ENCODE data around the gene PHF23.

The PHF23 gene

DNA sequence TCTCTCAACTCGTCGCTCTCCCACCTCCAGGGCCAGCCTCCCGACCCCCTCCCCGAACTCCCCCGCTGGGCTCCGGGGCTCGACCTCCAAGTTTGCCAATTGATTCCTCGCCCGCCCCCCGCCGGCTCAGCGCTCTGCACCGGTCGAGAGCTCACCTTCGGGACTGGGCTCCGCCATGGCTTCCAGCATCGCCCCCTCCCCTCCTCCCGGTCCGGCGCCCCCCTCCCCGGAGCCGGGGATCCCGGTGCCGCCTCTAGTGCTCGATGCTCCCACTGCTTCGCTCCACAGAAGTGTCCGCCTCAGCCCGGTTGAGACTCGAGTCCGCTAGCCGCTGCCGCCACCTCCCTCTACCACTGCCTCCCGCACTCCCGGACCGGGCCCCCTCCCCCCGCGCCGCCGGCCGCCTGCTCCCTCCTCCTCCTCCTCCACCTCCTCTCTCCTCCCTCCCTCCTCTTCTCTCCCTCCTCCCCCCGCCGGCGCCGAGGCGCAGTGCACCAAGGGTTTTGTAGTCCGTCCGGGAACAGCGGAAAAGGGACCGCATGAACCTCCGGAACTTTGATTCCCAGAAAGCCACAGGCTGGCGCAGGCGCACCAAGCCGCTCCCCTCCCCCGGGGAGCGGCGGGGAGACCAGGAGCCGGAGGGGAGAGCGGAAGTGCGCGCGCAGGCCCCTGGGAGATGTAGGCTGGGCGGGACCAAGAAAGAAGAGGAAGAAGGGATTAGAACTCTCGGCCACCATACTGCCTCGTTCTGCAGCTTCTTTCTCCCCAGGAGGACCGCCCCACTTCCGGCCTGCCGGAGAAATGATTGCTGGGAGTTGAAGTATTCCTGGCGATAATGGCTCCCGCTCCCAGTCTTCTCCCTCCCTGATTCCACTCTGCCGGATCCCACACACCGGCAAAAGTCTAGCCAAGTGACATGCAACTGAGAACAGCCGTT, at the start of gene PHF23:
PHF23 (minus strand) TSS at position 367 of the 937 bp plus-strand sequence; CDS start at position 189, 178 bp downstream.
- peak; percentile 97 to 98 for DNase-seq (ENCODE audit: low read depth in 2 of 2)

DNA sequence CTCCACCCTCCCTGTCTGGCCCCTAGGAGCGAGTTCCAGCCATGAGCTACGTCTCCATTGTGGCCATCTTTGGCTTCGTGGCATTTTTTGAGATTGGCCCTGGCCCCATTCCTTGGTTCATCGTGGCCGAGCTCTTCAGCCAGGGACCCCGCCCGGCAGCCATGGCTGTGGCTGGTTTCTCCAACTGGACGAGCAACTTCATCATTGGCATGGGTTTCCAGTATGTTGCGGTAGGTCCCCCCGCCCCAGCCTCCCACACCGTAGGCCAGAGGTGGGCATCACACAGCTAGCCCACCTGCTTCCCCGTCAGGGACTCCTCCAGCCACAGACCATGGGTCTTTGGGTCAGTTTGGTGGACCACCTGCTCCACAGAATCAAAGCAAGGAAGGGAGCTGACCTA, 46.4 kb upstream of the PHF23 start:
- DNase-seq (ENCODE audit: low read depth in 2 of 2): no peak

DNA sequence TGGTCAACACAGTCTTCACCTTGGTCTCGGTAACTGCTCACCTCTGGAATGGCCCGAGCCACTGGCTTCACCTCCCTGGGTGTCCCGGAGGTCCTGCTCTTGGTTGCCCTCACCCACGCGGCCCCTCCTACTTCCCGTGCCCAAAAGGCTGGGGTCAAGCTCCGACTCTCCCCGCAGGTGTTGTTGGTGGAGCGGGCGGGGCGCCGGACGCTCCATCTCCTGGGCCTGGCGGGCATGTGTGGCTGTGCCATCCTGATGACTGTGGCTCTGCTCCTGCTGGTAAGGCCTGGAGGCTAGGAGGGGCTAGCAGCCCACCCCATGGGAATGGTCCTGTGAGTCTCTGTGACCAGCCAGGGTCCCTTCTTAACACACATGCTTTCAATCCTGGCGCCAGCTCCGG, 45.7 kb upstream of the PHF23 start:
- DNase-seq (ENCODE audit: low read depth in 2 of 2): no peak

DNA sequence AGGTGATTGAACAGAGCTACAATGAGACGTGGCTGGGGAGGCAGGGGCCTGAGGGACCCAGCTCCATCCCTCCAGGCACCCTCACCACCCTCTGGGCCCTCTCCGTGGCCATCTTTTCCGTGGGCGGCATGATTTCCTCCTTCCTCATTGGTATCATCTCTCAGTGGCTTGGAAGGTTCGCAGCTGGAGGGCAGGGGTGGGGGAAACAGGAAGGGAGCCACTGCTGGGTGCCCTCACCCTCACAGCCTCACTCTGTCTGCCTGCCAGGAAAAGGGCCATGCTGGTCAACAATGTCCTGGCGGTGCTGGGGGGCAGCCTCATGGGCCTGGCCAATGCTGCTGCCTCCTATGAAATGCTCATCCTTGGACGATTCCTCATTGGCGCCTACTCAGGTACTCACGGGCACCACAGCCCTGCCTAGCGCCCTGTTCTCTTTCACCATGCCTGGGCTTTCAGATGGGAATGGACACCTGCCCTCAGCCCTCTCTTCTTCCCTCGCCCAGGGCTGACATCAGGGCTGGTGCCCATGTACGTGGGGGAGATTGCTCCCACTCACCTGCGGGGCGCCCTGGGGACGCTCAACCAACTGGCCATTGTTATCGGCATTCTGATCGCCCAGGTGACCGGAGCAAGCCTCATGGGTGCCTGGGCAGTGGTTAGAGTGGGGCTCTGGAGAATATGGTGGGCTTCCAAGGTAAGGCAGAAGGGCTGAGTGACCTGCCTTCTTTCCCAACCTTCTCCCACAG, 44.4 kb upstream of the PHF23 start:
- DNase-seq (ENCODE audit: low read depth in 2 of 2): no peak

GRCh38 chr17:7282752-7283321, 43.6 kb upstream of the PHF23 start:
- DNase-seq (ENCODE audit: low read depth in 2 of 2): no peak

- DNase-seq (ENCODE audit: low read depth in 2 of 2): no peak
Measured at GRCh38 chr17:7281953-7282751, 42.9 kb upstream of the PHF23 start.

DNA sequence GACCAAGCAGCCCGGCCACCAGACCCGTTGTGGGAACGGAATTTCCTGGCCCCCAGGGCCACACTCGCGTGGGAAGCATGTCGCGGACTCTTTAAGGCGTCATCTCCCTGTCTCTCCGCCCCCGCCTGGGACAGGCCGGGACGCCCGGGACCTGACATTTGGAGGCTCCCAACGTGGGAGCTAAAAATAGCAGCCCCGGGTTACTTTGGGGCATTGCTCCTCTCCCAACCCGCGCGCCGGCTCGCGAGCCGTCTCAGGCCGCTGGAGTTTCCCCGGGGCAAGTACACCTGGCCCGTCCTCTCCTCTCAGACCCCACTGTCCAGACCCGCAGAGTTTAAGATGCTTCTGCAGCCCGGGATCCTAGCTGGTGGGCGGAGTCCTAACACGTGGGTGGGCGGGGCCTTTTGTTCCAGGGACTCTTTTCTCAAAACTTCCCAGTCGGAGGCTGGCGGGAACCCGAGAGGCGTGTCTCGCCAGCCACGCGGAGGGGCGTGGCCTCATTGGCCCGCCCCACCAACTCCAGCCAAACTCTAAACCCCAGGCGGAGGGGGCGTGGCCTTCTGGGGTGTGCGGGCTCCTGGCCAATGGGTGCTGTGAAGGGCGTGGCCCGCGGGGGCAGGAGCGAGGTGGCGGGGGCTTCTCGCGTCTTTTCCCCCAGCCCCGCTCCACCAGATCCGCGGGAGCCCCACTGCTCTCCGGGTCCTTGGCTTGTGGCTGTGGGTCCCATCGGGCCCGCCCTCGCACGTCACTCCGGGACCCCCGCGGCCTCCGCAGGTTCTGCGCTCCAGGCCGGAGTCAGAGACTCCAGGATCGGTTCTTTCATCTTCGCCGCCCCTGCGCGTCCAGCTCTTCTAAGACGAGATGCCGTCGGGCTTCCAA, 42.1 kb upstream of the PHF23 start, which contains the start of gene SLC2A4:
SLC2A4 (plus strand) TSS at position 645 of the 879 bp plus-strand sequence; CDS start at position 862, 217 bp downstream.
- DNase-seq (ENCODE audit: low read depth in 2 of 2): peak; percentile 84 to 86

- peak; percentile 71 to 74 for DNase-seq (ENCODE audit: low read depth in 2 of 2)
Measured at GRCh38 chr17:7280519-7281073, 41.3 kb upstream of the PHF23 start.

- no peak for DNase-seq (ENCODE audit: low read depth in 2 of 2)
Measured at GRCh38 chr17:7279448-7279847, 40.2 kb upstream of the PHF23 start.

- no peak for DNase-seq (ENCODE audit: low read depth in 2 of 2)
Measured at GRCh38 chr17:7266784-7267183, 27.5 kb upstream of the PHF23 start.

DNA sequence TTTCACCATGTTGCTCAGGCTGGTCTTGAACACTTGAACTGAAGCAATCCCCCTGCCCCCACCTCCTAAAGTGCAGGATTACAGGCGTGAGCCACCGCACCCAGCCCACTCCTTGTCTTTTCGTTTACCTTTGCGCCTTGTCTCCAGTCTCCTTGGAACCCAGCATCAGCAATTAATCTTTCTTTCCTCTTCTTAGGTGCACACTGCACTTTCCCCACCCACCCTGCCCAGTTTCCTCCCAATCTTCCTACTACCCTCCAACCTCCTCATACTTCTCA, 24.5 kb upstream of the PHF23 start:
- no peak for DNase-seq (ENCODE audit: low read depth in 2 of 2)

DNA sequence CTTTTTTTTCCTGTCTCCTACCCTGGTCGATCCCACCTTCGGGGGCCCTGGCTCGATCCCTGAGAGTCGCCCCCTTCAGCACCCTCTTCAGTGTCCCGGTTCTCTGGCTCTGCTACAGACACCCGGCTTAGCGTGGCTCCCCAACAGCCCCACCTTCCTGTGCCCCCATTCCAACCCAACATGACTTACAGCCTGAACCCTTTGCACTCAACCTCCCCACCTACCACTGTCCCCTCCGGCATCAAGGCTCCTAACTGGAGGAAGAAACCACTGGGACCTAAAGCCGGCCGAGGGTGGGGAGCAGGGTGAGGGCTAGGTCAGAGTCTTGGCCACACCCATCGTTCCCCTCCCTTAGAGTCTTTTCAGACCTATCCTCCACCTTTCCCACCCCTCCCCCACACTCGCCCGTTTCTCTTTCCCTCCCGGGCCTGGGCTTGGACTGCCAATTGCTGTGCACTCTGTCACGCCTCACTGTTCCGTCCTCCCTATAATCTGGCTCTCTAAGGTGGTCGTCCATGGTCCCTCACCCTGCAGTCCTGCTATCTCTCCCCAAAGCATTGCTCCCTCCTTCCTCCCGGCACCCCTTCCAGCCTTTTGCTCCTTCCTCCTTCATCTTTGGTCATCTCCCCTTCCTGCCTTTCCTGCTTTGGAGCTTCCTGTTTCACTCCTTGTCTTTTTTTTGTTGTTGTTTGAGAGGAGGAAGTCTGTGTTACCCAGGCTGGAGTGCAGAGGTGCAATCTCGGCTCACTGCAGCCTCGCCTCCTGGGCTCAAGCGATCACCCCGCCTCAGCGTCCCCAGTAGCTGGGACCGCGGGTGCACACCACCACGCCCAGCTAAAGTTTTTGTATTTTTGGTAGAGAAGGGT, 23.9 kb upstream of the PHF23 start:
- DNase-seq (ENCODE audit: low read depth in 2 of 2): no peak

GRCh38 chr17:7262192-7262934, 23.1 kb upstream of the PHF23 start, which contains the start of gene CLDN7:
CLDN7 (minus strand) TSS chr17:7262478; CDS start chr17:7262043, 435 bp downstream.
- no peak for DNase-seq (ENCODE audit: low read depth in 2 of 2)

DNA sequence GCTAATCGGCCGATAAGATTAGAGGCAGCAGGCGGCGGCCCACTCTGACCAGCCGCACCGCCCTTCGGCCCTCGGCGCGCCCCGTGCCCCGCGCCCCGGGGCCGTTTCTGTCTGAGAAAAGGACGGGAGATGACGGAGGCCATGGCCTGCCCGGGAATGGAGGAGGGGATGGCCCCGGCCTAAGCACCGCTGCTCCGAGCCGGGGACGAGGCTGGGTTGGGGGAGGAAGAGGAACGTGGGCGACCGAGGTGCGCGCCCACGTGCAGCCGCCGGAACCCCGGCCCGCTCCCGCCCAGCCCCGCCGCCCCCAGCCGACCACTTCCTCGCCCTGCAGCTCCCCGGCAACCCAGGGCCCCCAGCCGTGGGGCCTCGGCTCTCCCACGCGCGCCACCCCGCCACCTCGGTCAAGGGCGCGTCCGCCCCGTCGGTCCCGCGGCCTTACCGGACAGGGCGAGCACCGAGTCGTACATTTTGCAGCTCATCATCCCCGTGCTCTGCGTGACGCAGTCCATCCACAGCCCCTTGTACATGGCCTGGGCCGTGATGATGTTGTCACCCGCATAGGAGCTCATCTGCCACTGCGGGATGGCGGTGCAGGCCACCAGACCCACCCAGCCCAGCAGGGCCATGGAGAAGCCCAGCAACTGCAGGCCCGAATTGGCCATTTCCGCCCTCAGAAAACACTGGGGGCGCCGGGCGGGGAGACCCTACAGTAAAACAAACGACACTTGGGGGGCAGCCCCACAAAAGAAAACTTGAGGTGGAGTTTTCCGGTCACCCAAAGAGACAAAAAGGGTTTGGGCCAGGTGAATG, 22.3 kb upstream of the PHF23 start:
- DNase-seq (ENCODE audit: low read depth in 2 of 2): no peak

GRCh38 chr17:7260651-7261378, 21.6 kb upstream of the PHF23 start:
- no peak for DNase-seq (ENCODE audit: low read depth in 2 of 2)

- no peak for DNase-seq (ENCODE audit: low read depth in 2 of 2)
Measured at GRCh38 chr17:7260151-7260550, 20.9 kb upstream of the PHF23 start.

DNA sequence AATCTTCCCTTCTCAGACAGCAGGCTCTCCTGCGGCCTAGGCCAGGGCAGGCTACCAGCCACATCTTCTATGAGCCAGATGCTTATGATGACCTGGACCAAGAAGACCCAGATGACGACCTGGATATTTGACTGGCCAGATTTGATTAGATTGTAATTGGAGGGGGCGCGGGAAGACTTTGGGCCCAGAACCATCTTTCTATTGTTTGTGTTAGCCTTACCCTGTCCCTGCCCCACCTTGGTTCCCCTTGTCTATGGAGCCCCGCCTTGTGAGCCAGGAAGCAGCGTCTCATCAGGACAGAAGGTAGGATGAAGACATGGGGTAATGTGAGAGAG, 20.3 kb upstream of the PHF23 start:
- no peak for DNase-seq (ENCODE audit: low read depth in 2 of 2)
